Activated CD8-positive, alpha-beta memory T cell treated with anti-CD3 and anti-CD28 coated beads, Interleukin-2, amount 50 U/mL, for 4 hours (primary cell): Measurements from ENCODE around the gene CCDC171.
"Not testable (repeated sequence)": the region's sequence is repeated elsewhere in the genome, so short reads cannot be mapped to it uniquely, and the experiment has no call there.

ENCODE experiments used
- DNase-seq: peaks from one replicate; pipeline ENCODE4 v3.0.0-alpha.2; 2020

Gene CCDC171

GRCh38 chr9:15769547-15769946 lies 216.7 kb downstream of the CCDC171 start:
- DNase-seq: no peak

GRCh38 chr9:15778861-15779260 lies 226.0 kb downstream of the CCDC171 start:
- DNase-seq: no peak

- no peak for DNase-seq
Measured at GRCh38 chr9:15782106-15782505, 229.3 kb downstream of the CCDC171 start.

GRCh38 chr9:15785584-15785983 lies 232.7 kb downstream of the CCDC171 start:
- no peak for DNase-seq

- no peak for DNase-seq
Measured at GRCh38 chr9:15786616-15787015, 233.8 kb downstream of the CCDC171 start.

- not testable (repeated sequence) for DNase-seq
Measured at GRCh38 chr9:15810219-15810899, 257.5 kb downstream of the CCDC171 start.

- no peak for DNase-seq
Measured at GRCh38 chr9:15813076-15813475, 260.2 kb downstream of the CCDC171 start.

GRCh38 chr9:15824310-15824709 lies 271.5 kb downstream of the CCDC171 start:
- no peak for DNase-seq

- no peak for DNase-seq
Measured at GRCh38 chr9:15831384-15831783, 278.5 kb downstream of the CCDC171 start.

DNA sequence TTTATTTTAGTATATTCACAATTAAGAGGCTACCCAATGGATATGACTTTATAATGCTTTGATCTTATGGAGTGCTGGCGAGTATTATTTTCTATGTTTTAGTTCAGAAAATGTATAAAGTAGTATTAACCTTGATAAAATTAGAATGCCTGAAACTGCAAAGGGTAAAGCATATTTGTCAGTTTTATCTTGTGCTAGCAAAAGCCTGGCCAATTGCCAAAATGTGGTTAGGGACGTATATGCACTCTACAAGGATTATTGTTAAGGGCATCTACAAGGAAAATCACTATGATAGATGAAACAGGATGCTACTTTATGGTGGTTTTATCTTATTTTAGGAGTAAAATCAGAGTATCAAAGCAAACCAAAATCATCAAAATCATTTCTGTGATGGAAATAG lies 281.7 kb downstream of the CCDC171 start:
- DNase-seq: no peak

GRCh38 chr9:15837079-15837679 lies 284.3 kb downstream of the CCDC171 start:
- no peak for DNase-seq

DNA sequence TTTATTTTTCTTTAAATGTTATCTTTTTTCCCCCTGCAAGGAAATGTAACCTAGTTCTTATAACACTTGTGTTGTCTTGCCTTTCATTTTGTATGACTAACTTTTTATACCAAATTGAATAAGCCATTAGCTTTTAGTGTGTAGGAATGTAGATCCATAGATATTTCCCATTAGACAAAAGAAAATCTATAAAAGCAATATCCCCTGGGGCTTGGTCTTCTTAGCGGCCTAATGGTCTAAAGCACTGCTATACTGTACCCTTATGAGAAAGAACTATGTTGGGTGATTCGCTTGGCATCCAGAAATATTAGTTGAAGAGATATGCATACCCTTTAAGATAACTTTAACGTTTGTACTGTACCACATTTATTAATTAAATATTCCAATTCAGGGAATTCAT lies 289.2 kb downstream of the CCDC171 start:
- DNase-seq: no peak

DNA sequence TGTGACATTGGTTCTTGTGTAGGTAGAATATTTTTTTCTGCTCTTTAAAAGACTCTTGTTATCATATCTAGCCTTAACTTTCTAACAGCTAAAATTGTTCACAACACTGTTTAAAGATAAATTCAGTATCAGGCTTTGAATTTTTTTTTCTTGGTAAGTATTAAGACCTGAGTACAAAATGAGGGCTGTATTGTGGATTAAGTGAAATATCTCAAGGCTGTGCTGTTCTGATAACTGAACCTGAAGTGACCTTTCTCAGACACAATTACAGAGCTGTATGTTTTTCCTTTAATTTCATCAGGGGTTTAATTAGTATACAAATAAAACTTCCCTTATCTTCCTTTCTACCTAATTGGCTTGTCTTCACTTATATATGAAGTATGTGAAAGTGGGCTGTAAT lies 290.5 kb downstream of the CCDC171 start:
- no peak for DNase-seq

- no peak for DNase-seq
Measured at GRCh38 chr9:15843931-15844330, 291.1 kb downstream of the CCDC171 start.

DNA sequence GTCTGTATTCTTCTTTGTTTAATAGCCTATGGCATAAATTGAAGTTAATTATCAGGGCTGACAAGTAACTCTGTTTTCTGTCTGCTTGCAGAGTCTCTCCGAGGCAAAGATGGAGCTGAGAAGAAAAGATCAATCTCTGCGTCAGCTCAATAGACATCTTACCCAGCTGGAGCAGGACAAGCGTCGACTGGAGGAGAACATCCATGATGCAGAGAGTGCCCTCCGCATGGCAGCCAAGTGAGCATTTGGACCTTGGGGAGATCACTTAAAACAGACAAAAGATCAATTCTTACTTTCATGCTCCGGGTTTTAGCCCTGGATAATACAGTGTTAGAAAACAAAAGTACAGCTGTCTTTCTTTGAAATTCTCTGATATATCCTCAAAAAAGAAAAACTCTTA lies 293.8 kb downstream of the CCDC171 start:
- DNase-seq: no peak

- DNase-seq: no peak
Measured at GRCh38 chr9:15849871-15850270, 297.0 kb downstream of the CCDC171 start.

DNA sequence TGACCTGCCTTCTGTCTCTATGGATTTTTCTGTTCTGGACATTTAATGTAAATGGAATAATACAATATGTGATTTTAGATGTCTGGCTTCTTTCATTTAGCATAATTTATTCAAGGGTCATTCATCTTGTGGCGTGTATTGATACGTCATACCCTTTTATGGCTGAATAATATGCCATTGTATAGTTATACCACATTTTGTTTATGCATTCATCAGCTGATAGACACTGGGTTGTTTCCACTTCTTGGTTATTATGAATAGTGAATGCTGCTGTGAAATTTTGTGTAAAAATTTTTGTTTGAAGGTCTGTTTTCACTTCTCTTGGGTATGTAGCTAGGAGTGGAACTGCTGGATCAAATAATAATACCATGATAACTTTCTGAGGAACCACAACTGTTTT lies 298.9 kb downstream of the CCDC171 start:
- DNase-seq: no peak

- DNase-seq: no peak
Measured at GRCh38 chr9:15856591-15856990, 303.7 kb downstream of the CCDC171 start.

- DNase-seq: no peak
Measured at GRCh38 chr9:15867334-15867733, 314.5 kb downstream of the CCDC171 start.

GRCh38 chr9:15867988-15868387 lies 315.1 kb downstream of the CCDC171 start:
- no peak for DNase-seq

DNA sequence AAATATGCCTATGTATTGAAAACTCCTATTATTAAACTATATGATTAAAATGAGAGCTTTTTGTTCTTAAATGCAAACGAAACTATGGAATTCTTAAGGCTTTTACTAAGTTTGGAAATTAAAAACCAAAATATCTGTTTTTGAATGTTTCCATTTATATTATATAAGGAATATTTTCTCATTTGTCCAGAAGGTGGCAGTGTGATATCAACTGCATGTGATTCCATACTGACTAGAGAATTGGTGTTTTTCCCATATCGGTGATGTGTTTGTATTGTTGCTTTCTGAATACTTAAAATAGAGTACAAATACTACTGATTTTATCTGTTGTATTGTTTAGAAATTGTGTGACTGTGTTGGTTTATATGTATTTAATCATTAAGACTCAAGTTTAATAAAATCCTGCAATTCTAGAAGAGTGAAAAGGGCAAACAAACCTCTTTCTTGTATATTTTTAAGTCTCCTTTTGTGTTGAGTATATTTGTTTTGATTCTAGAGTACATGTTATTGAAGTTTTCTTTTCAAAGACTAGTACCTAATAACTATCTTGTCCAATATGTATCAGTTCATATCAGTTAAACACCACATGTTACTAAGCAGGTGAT lies 320.8 kb downstream of the CCDC171 start:
- DNase-seq: no peak

- no peak for DNase-seq
Measured at GRCh38 chr9:15882328-15882727, 329.5 kb downstream of the CCDC171 start.

GRCh38 chr9:15882883-15883282 lies 330.0 kb downstream of the CCDC171 start:
- no peak for DNase-seq

GRCh38 chr9:15885464-15885863 lies 332.6 kb downstream of the CCDC171 start:
- no peak for DNase-seq

DNA sequence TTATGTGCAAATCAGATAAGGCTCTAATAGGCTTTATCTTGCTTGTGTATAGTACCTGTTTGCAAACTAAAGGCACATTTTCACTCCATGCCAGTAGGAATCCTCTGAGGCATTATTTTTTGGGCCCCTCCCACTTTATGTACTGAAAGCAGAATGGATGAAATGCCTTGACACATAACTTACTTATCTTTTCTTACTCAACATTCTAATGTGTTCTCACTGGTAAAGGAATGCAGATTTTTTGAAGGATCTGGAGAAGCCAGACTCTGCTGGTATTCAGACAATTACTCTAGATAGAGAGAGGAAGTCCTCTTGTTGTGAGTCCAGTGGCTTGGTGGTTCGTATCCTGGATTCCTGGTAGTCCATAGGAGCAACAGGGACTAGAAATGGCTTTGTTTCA lies 336.7 kb downstream of the CCDC171 start:
- no peak for DNase-seq
